ENCODE data around the gene MYO1D. TPM values are rescaled to one million over a fixed set of nuclear protein-coding genes. Genes with fewer than 3 reads are reported as not detected.

The MYO1D gene
- total and polyA plus RNA-seq, 4 donors = 22.0 to 75.8 (median 61.4) TPM

- DNase-seq = no peak
- Histone ChIP-seq H3K27ac (ENCODE audit: low read depth in 1 of 2, low read length in 1 of 2) (no peak overlapping the region), H3K4me1 (ENCODE audit: control insufficient read depth in 5 of 5, insufficient read depth in 5 of 5, low read length in 5 of 5) (peaks cover 0 to 5% (median 0%) of the 10 kb centered on the region in 5 donors), H3K4me3 (no peak overlapping the region), H3K9ac (ENCODE audit: insufficient read depth in 1 of 2, low read length in 2 of 2) (no peak overlapping the region), H3K27me3 (ENCODE audit: control insufficient read depth in 3 of 3, insufficient read depth in 3 of 3, low read length in 2 of 3) (peaks cover 0 to 3% (median 0%) of the 10 kb centered on the region in 3 donors), H3K36me3 (ENCODE audit: control insufficient read depth in 4 of 4, insufficient read depth in 4 of 4, low read length in 4 of 4) (no peaks in the 10 kb centered on the region), H3K9me3 (ENCODE audit: control insufficient read depth in 4 of 4, insufficient read depth in 3 of 4, low read length in 3 of 4) (no peaks in the 10 kb centered on the region)
- WGBS, 2 donors = 72 to 79% methylated on average over 11 of the region's 11 CpGs
- no peak for TF ChIP-seq CTCF (IDR thresholded peaks at IDR 0.05; ENCODE audit: control extremely low read depth, extremely low read depth)
- ATAC-seq (ENCODE audit: insufficient read depth, low FRiP score) = no peak
Measured at GRCh38 chr17:32795339-32795979, 81.5 kb downstream of the MYO1D start.

GRCh38 chr17:32794533-32795246 lies 82.2 kb downstream of the MYO1D start:
- peaks cover 0 to 3% (median 0%) of the 10 kb centered on the region in 3 donors for H3K27me3 ChIP-seq (ENCODE audit: control insufficient read depth in 3 of 3, insufficient read depth in 3 of 3, low read length in 2 of 3)

GRCh38 chr17:32793841-32794240 lies 83.1 kb downstream of the MYO1D start:
- Histone ChIP-seq H3K9me3 (ENCODE audit: control insufficient read depth in 4 of 4, insufficient read depth in 3 of 4, low read length in 3 of 4) (no peaks in the 10 kb centered on the region), H3K27me3 (ENCODE audit: control insufficient read depth in 3 of 3, insufficient read depth in 3 of 3, low read length in 2 of 3) (peaks cover 0 to under 1% (median 0%) of the 10 kb centered on the region in 3 donors), H3K4me1 (ENCODE audit: control insufficient read depth in 5 of 5, insufficient read depth in 5 of 5, low read length in 5 of 5) (peaks cover 0 to 5% (median 0%) of the 10 kb centered on the region in 5 donors), H3K9ac (ENCODE audit: insufficient read depth in 1 of 2, low read length in 2 of 2) (no peak overlapping the region), H3K4me3 (no peak overlapping the region), H3K36me3 (ENCODE audit: control insufficient read depth in 4 of 4, insufficient read depth in 4 of 4, low read length in 4 of 4) (no peaks in the 10 kb centered on the region), H3K27ac (ENCODE audit: low read depth in 1 of 2, low read length in 1 of 2) (no peak overlapping the region)
- 68 to 70% methylated on average over 4 of the region's 4 CpGs for WGBS, 2 donors
- DNase-seq (no peak), ATAC-seq (ENCODE audit: insufficient read depth, low FRiP score) (no peak)
- no peak for TF ChIP-seq CTCF (IDR thresholded peaks at IDR 0.05; ENCODE audit: control extremely low read depth, extremely low read depth)

More at GRCh38 chr17:32794533-32795246, 82.2 kb downstream of the MYO1D start:
- ATAC-seq (ENCODE audit: insufficient read depth, low FRiP score) = no peak
- Histone ChIP-seq H3K4me1 (ENCODE audit: control insufficient read depth in 5 of 5, insufficient read depth in 5 of 5, low read length in 5 of 5) (peaks cover 0 to 5% (median 0%) of the 10 kb centered on the region in 5 donors), H3K36me3 (ENCODE audit: control insufficient read depth in 4 of 4, insufficient read depth in 4 of 4, low read length in 4 of 4) (no peaks in the 10 kb centered on the region), H3K27ac (ENCODE audit: low read depth in 1 of 2, low read length in 1 of 2) (no peak overlapping the region), H3K9ac (ENCODE audit: insufficient read depth in 1 of 2, low read length in 2 of 2) (no peak overlapping the region), H3K9me3 (ENCODE audit: control insufficient read depth in 4 of 4, insufficient read depth in 3 of 4, low read length in 3 of 4) (no peaks in the 10 kb centered on the region), H3K4me3 (no peak overlapping the region)
- DNase-seq = no peak
- no peak for TF ChIP-seq CTCF (IDR thresholded peaks at IDR 0.05; ENCODE audit: control extremely low read depth, extremely low read depth)
- 92 to 93% methylated on average over 7 of the region's 7 CpGs for WGBS, 2 donors
